Activated T-cell treated with anti-CD3 and anti-CD28 coated beads, Interleukin-2, amount 50 U/mL, for 48 hours (primary cell): Measurements from ENCODE around the gene SLC9C2.
"Not testable (repeated sequence)": the region's sequence is repeated elsewhere in the genome, so short reads cannot be mapped to it uniquely, and the experiment has no call there.

ENCODE experiments used
- DNase-seq, 2 experiments: peaks; one replicate each; pipeline ENCODE4 v3.0.0-alpha.2; 2020

Gene SLC9C2

GRCh38 chr1:173581383-173582079, 21.3 kb downstream of the SLC9C2 start:
- DNase-seq, result no peak

GRCh38 chr1:173580658-173581057, 22.2 kb downstream of the SLC9C2 start:
- DNase-seq, result no peak

- no peak for DNase-seq
Observed at GRCh38 chr1:173580071-173580470, 22.8 kb downstream of the SLC9C2 start.

GRCh38 chr1:173573596-173573995, 29.3 kb downstream of the SLC9C2 start:
- DNase-seq, result no peak

GRCh38 chr1:173572201-173572873, 30.5 kb downstream of the SLC9C2 start:
- no peak for DNase-seq

GRCh38 chr1:173570370-173571007, 32.4 kb downstream of the SLC9C2 start:
- no peak for DNase-seq

GRCh38 chr1:173568483-173568882, 34.4 kb downstream of the SLC9C2 start:
- no peak for DNase-seq

- DNase-seq, result not testable (repeated sequence)
Observed at GRCh38 chr1:173563846-173564245, 39.0 kb downstream of the SLC9C2 start.

- no peak for DNase-seq
Observed at GRCh38 chr1:173562813-173563212, 40.1 kb downstream of the SLC9C2 start.

GRCh38 chr1:173561263-173561662, 41.6 kb downstream of the SLC9C2 start:
- no peak for DNase-seq

GRCh38 chr1:173560285-173560880, 42.5 kb downstream of the SLC9C2 start:
- no peak for DNase-seq

GRCh38 chr1:173555651-173556305, 47.1 kb downstream of the SLC9C2 start:
- no peak for DNase-seq

- no peak for DNase-seq
Observed at GRCh38 chr1:173554541-173555250, 48.2 kb downstream of the SLC9C2 start.

GRCh38 chr1:173554089-173554488, 48.8 kb downstream of the SLC9C2 start:
- DNase-seq, result no peak

- DNase-seq, result no peak
Observed at GRCh38 chr1:173553312-173553711, 49.6 kb downstream of the SLC9C2 start.

- DNase-seq, result no peak
Observed at GRCh38 chr1:173551699-173552098, 51.2 kb downstream of the SLC9C2 start.

GRCh38 chr1:173549813-173550212, 53.1 kb downstream of the SLC9C2 start:
- DNase-seq, result no peak

- no peak for DNase-seq
Observed at GRCh38 chr1:173545688-173546087, 57.2 kb downstream of the SLC9C2 start.

GRCh38 chr1:173536223-173536622, 66.6 kb downstream of the SLC9C2 start:
- no peak for DNase-seq

GRCh38 chr1:173532237-173532636, 70.6 kb downstream of the SLC9C2 start:
- DNase-seq, result no peak

- DNase-seq, result no peak
Observed at GRCh38 chr1:173530795-173531693, 71.8 kb downstream of the SLC9C2 start.
